ENCODE data around the gene FAM241A.
"Not testable (repeated sequence)": the region's sequence is repeated elsewhere in the genome, so short reads cannot be mapped to it uniquely, and the experiment has no call there.

FAM241A gene

GRCh38 chr4:112110059-112110425, 35.2 kb upstream of the FAM241A start:
- DNase-seq (ENCODE audit: low read depth in 2 of 2), result no peak
- peak overlapping the region in 1 of 2 donors; percentile 24 for H3K4me3 ChIP-seq (replicated peaks in 1 of 2; ENCODE audit: low read depth in 2 of 2, low read length in 2 of 2)
- TF ChIP-seq CTCF (IDR thresholded peaks at IDR 0.05; ENCODE audit: low read depth, low read length), result no peak

DNA sequence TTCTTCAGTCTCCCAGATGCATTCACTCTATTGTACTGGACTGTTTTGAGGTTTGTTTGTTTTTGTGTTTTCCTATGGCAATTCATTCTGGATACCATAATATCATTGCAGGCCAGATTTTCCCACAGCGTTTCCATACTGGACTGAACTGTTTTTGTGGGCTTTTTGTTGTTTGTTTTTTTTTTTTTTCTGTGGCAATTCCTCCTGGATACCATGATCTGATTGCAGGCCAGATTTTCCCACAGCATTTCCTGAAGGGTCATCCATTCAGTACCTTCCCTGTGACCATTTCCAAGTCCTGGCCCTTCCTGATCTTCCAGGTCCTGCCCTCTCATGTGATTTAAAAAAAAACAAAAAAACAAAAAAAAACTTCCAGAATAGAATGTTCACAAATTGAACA, 33.9 kb upstream of the FAM241A start:
- H3K4me3 ChIP-seq (replicated peaks in 1 of 2; ENCODE audit: low read depth in 2 of 2, low read length in 2 of 2), result no peak overlapping the region
- no peak for DNase-seq (ENCODE audit: low read depth in 2 of 2)
- TF ChIP-seq CTCF (IDR thresholded peaks at IDR 0.05; ENCODE audit: low read depth, low read length), result no peak

DNA sequence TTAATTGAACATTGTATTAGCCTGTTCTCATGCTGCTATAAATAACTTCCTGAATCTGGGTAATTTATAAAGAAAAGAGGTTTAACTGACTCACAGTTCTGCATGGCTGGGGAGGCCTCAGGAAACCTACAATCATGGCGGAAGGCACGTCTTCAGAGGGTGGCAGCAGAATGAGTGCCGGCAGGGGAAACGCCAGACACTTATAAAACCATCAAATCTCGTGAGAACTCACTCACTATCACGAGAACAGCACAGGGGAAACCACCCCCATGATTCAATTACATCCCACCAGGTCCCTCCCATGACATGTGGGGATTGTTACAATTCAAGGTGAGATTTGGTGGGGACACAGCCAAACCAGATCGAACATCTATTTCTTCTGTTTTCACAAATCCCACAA, 33.2 kb upstream of the FAM241A start:
- H3K4me3 ChIP-seq (replicated peaks in 1 of 2; ENCODE audit: low read depth in 2 of 2, low read length in 2 of 2); DNase-seq (ENCODE audit: low read depth in 2 of 2): not testable (repeated sequence)

DNA sequence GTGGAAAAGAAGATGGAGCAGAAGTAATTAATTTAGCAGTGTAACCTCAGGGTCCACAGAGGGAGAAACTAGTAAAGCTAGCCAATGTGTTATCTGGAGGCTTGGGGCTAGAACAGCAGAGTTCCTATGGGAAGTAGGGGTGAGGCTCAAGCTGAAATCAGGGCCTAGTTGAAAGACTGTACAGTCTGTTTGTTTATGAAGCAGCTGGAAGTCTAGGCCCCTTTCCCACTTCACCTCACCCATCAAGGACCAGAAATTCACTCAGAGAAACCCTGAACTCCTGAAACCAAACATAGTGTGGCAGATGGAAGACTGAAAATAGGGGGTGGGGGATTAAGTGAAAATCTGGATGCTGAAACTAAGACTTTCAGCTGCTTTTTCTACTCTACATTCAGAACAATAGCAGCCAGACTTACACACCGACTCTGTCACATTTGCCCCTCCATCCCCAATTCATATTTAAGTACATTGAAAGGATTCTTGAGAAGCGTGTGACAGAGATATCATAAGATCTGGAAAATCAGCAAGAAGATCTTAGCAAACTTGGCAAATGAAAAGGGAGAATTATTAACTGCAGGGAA, 32.6 kb upstream of the FAM241A start:
- no peak for DNase-seq (ENCODE audit: low read depth in 2 of 2)
- no peak for TF ChIP-seq CTCF (IDR thresholded peaks at IDR 0.05; ENCODE audit: low read depth, low read length)
- H3K4me3 ChIP-seq (replicated peaks in 1 of 2; ENCODE audit: low read depth in 2 of 2, low read length in 2 of 2), result no peak overlapping the region

GRCh38 chr4:112113864-112114263, 31.4 kb upstream of the FAM241A start:
- H3K4me3 ChIP-seq (replicated peaks in 1 of 2; ENCODE audit: low read depth in 2 of 2, low read length in 2 of 2), result no peak overlapping the region
- no peak for TF ChIP-seq CTCF (IDR thresholded peaks at IDR 0.05; ENCODE audit: low read depth, low read length)
- no peak for DNase-seq (ENCODE audit: low read depth in 2 of 2)

GRCh38 chr4:112114452-112114851, 30.8 kb upstream of the FAM241A start:
- no peak for DNase-seq (ENCODE audit: low read depth in 2 of 2)
- no peak overlapping the region for H3K4me3 ChIP-seq (replicated peaks in 1 of 2; ENCODE audit: low read depth in 2 of 2, low read length in 2 of 2)
- no peak for TF ChIP-seq CTCF (IDR thresholded peaks at IDR 0.05; ENCODE audit: low read depth, low read length)

- no peak overlapping the region for H3K4me3 ChIP-seq (replicated peaks in 1 of 2; ENCODE audit: low read depth in 2 of 2, low read length in 2 of 2)
- no peak for TF ChIP-seq CTCF (IDR thresholded peaks at IDR 0.05; ENCODE audit: low read depth, low read length)
- no peak for DNase-seq (ENCODE audit: low read depth in 2 of 2)
Measured at GRCh38 chr4:112118742-112119352, 26.4 kb upstream of the FAM241A start.
